LNCaP clone FGC (cell line): Measurements from ENCODE around the gene NIPAL1.

ENCODE experiments used
- DNase-seq: peaks from one replicate; pipeline ENCODE4 v3.0.0-alpha.2; 2011; ENCODE audit warnings: low read depth
- H3K4me3 ChIP-seq: 2 replicates; pipeline ENCODE4 v1.5.1; 2011; ENCODE audit warnings: mild to moderate bottlenecking, low read depth, low read length, control low read depth
- CTCF ChIP-seq: IDR thresholded peaks from 2 replicates; pipeline ENCODE4 v1.5.1; 2012; ENCODE audit warnings: mild to moderate bottlenecking; ENCODE audit not compliant: control insufficient read depth, insufficient read depth; ENCODE audit errors: extremely low read depth

The NIPAL1 gene

GRCh38 chr4:48081196-48081595, 64.6 kb downstream of the NIPAL1 start:
- no peak for DNase-seq
- no peak overlapping the region for H3K4me3 ChIP-seq
- TF ChIP-seq CTCF: no peak

GRCh38 chr4:48082956-48083355, 66.4 kb downstream of the NIPAL1 start:
- no peak for DNase-seq
- H3K4me3 ChIP-seq: no peak overlapping the region
- TF ChIP-seq CTCF: no peak

GRCh38 chr4:48085821-48086589, 69.4 kb downstream of the NIPAL1 start:
- no peak for TF ChIP-seq CTCF
- no peak for DNase-seq
- H3K4me3 ChIP-seq: no peak overlapping the region
